Duodenal mucosa (tissue), 2 donors: ENCODE measurements around the gene ATG12.
"Not testable (repeated sequence)": the region's sequence is repeated elsewhere in the genome, so short reads cannot be mapped to it uniquely, and the experiment has no call there.

Experiments
- H3K27ac ChIP-seq: one replicate; pipeline ENCODE4 v1.7.0; 2013; ENCODE audit warnings: low read depth, low read length
- H3K27me3 ChIP-seq, 2 donors: one replicate each; pipeline ENCODE4 v1.7.0; 2013; ENCODE audit warnings: low read length in 2 of 2, control low read depth in 1 of 2; ENCODE audit not compliant: insufficient read depth in 2 of 2, control insufficient read depth in 1 of 2
- H3K36me3 ChIP-seq, 2 donors: one replicate each; pipeline ENCODE4 v1.7.0; 2013; ENCODE audit warnings: low read length in 2 of 2, control low read depth in 1 of 2; ENCODE audit not compliant: insufficient read depth in 2 of 2, control insufficient read depth in 1 of 2
- H3K4me1 ChIP-seq, 2 donors: one replicate each; pipeline ENCODE4 v1.7.0; 2013; ENCODE audit warnings: low read length in 2 of 2, control low read depth in 1 of 2; ENCODE audit not compliant: insufficient read depth in 2 of 2, control insufficient read depth in 1 of 2
- H3K4me3 ChIP-seq, 2 donors: one replicate each; pipeline ENCODE4 v1.7.0; 2013; ENCODE audit warnings: low read length in 2 of 2, low read depth in 1 of 2
- H3K9ac ChIP-seq, 2 donors: one replicate each; pipeline ENCODE4 v1.7.0; 2013; ENCODE audit warnings: low read length in 2 of 2, low read depth in 1 of 2
- H3K9me3 ChIP-seq, 2 donors: one replicate each; pipeline ENCODE4 v1.7.0; 2013; ENCODE audit warnings: low read length in 2 of 2, control low read depth in 1 of 2; ENCODE audit not compliant: control insufficient read depth in 1 of 2

The ATG12 gene

GRCh38 chr5:115824983-115825382 lies 16.4 kb downstream of the ATG12 start:
- not testable (repeated sequence) for H3K4me1 ChIP-seq, H3K4me3 ChIP-seq, H3K9ac ChIP-seq, H3K9me3 ChIP-seq, H3K27me3 ChIP-seq, H3K27ac ChIP-seq
- H3K36me3 ChIP-seq, result peaks cover 0 to 17% of the 10 kb centered on the region in 2 donors

- no peak overlapping the region for H3K9ac ChIP-seq
- peaks cover 16 to 26% of the 10 kb centered on the region in 2 donors for H3K27me3 ChIP-seq
- no peak overlapping the region for H3K27ac ChIP-seq
- H3K36me3 ChIP-seq, result no peaks in the 10 kb centered on the region
- no peak overlapping the region for H3K4me3 ChIP-seq
- no peaks in the 10 kb centered on the region for H3K9me3 ChIP-seq
- H3K4me1 ChIP-seq, result peaks cover 4% of the 10 kb centered on the region in 2 donors
These were observed 20.5 kb downstream of the ATG12 start for GRCh38 chr5:115820846-115821245.

- Histone ChIP-seq H3K27me3 (peaks cover 28 to 45% of the 10 kb centered on the region in 2 donors), H3K9me3 (no peaks in the 10 kb centered on the region), H3K4me1 (peaks cover 4% of the 10 kb centered on the region in 2 donors), H3K4me3 (no peak overlapping the region), H3K9ac (no peak overlapping the region), H3K36me3 (no peaks in the 10 kb centered on the region), H3K27ac (no peak overlapping the region)
These were observed 22.5 kb downstream of the ATG12 start for GRCh38 chr5:115818821-115819220.

GRCh38 chr5:115817386-115817785 lies 24.0 kb downstream of the ATG12 start:
- no peak overlapping the region for H3K4me3 ChIP-seq
- H3K9me3 ChIP-seq, result no peaks in the 10 kb centered on the region
- H3K36me3 ChIP-seq, result no peaks in the 10 kb centered on the region
- H3K9ac ChIP-seq, result no peak overlapping the region
- H3K27me3 ChIP-seq, result peaks cover 28 to 54% of the 10 kb centered on the region in 2 donors
- H3K27ac ChIP-seq, result no peak overlapping the region
- peaks cover 4% of the 10 kb centered on the region in 2 donors for H3K4me1 ChIP-seq

GRCh38 chr5:115816226-115817081 lies 24.9 kb downstream of the ATG12 start, which contains the start of gene CDO1:
Gene CDO1 (minus strand): TSS chr5:115816659. CDS start chr5:115816397, 262 bp downstream.
- Histone ChIP-seq H3K4me3 (peak within 1 kb of the TSS; percentile 48 to 60), H3K4me1 (peaks cover 4% of the 10 kb centered on the region in 2 donors), H3K9me3 (no peaks in the 10 kb centered on the region), H3K9ac (no peak within 1 kb of the TSS), H3K27me3 (peaks cover 28 to 52% of the 10 kb centered on the region in 2 donors), H3K36me3 (no peaks in the 10 kb centered on the region), H3K27ac (no peak within 1 kb of the TSS)

GRCh38 chr5:115815693-115816225 lies 25.6 kb downstream of the ATG12 start:
- Histone ChIP-seq H3K4me1 (peaks cover 4% of the 10 kb centered on the region in 2 donors), H3K9me3 (no peaks in the 10 kb centered on the region), H3K27ac (no peak overlapping the region), H3K27me3 (peaks cover 28 to 55% of the 10 kb centered on the region in 2 donors), H3K36me3 (no peaks in the 10 kb centered on the region), H3K4me3 (peak overlapping the region; percentile 48 to 60), H3K9ac (no peak overlapping the region)

- H3K9me3 ChIP-seq, result no peaks in the 10 kb centered on the region
- peaks cover 28 to 55% of the 10 kb centered on the region in 2 donors for H3K27me3 ChIP-seq
- H3K4me3 ChIP-seq, result peak overlapping the region; percentile 48 to 60
- H3K4me1 ChIP-seq, result peaks cover 4% of the 10 kb centered on the region in 2 donors
- no peak overlapping the region for H3K27ac ChIP-seq
- no peaks in the 10 kb centered on the region for H3K36me3 ChIP-seq
- no peak overlapping the region for H3K9ac ChIP-seq
These were observed 26.2 kb downstream of the ATG12 start for GRCh38 chr5:115815006-115815692.

- Histone ChIP-seq H3K9ac (no peak overlapping the region), H3K4me3 (no peak overlapping the region), H3K27ac (no peak overlapping the region), H3K4me1 (peaks cover 4% of the 10 kb centered on the region in 2 donors), H3K9me3 (no peaks in the 10 kb centered on the region), H3K27me3 (peaks cover 22 to 55% of the 10 kb centered on the region in 2 donors), H3K36me3 (no peaks in the 10 kb centered on the region)
These were observed 27.6 kb downstream of the ATG12 start for GRCh38 chr5:115813719-115814118.

GRCh38 chr5:115812372-115812771 lies 29.0 kb downstream of the ATG12 start:
- no peaks in the 10 kb centered on the region for H3K9me3 ChIP-seq
- H3K27me3 ChIP-seq, result peaks cover 22 to 49% of the 10 kb centered on the region in 2 donors
- H3K9ac ChIP-seq, result no peak overlapping the region
- no peak overlapping the region for H3K27ac ChIP-seq
- H3K4me3 ChIP-seq, result no peak overlapping the region
- H3K4me1 ChIP-seq, result peaks cover 4% of the 10 kb centered on the region in 2 donors
- H3K36me3 ChIP-seq, result no peaks in the 10 kb centered on the region

- no peak overlapping the region for H3K27ac ChIP-seq
- H3K9me3 ChIP-seq, result no peaks in the 10 kb centered on the region
- H3K4me1 ChIP-seq, result peaks cover 2 to 4% of the 10 kb centered on the region in 2 donors
- H3K9ac ChIP-seq, result no peak overlapping the region
- peaks cover 18 to 41% of the 10 kb centered on the region in 2 donors for H3K27me3 ChIP-seq
- no peaks in the 10 kb centered on the region for H3K36me3 ChIP-seq
- no peak overlapping the region for H3K4me3 ChIP-seq
These were observed 30.0 kb downstream of the ATG12 start for GRCh38 chr5:115811406-115811805.
